Measurements from ENCODE around the gene PAK1IP1. TPM values are rescaled to one million over a fixed set of nuclear protein-coding genes. Genes with fewer than 3 reads are reported as not detected.
"Not testable (repeated sequence)": the region's sequence is repeated elsewhere in the genome, so short reads cannot be mapped to it uniquely, and the experiment has no call there.

The PAK1IP1 gene, protein sequence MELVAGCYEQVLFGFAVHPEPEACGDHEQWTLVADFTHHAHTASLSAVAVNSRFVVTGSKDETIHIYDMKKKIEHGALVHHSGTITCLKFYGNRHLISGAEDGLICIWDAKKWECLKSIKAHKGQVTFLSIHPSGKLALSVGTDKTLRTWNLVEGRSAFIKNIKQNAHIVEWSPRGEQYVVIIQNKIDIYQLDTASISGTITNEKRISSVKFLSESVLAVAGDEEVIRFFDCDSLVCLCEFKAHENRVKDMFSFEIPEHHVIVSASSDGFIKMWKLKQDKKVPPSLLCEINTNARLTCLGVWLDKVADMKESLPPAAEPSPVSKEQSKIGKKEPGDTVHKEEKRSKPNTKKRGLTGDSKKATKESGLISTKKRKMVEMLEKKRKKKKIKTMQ
- total RNA-seq: 12.3 TPM

- ATAC-seq (peak; percentile 100), DNase-seq (ENCODE audit: low spot score) (peak; percentile 94)
- intact Hi-C loops (cut with DNase I): loop anchor here (10.0 kb wide), 1 partner anchor 50 kb away; the partner anchor contains the start of gene TMEM14B
Observed at GRCh38 chr6:10694302-10695085, at the start of gene PAK1IP1, which contains the start of gene C6orf52. PAK1IP1 (plus strand) TSS chr6:10694972; CDS start chr6:10694986, 14 bp downstream. C6orf52 (minus strand) TSS chr6:10694616; CDS start chr6:10687550, 7,066 bp downstream.

DNA sequence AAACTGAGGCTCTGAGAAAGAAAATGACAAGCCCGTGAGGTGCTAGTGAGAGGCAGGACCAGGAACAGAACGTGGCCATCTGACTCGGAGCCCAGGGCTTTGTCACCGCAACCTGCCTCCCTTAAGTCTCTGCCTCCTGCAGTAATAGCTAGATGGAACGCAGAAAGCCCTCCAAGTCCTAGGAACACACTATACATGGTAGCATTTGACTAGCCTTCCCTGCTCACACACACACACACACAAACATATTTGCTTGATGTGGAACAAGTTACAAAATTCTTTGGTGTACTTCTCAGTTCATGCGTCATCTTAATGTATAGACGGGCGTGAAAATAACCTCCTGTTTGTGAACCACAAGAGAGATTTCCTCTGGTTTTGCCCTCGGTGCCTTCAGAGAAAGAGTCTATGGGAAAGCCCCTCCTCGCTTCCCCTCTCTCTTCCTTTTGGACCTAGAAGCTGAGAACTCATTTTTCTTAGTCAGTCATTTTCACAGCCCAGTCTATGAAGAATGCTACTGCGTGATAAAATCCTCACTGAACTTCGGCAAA, 39.2 kb upstream of the PAK1IP1 start:
- intact Hi-C loops (cut with DNase I): loop anchor here (5.0 kb wide), 1 partner anchor 1662 kb away; no protein-coding TSS in a partner anchor
- DNase-seq (ENCODE audit: low spot score) (no peak), ATAC-seq (no peak)

DNA sequence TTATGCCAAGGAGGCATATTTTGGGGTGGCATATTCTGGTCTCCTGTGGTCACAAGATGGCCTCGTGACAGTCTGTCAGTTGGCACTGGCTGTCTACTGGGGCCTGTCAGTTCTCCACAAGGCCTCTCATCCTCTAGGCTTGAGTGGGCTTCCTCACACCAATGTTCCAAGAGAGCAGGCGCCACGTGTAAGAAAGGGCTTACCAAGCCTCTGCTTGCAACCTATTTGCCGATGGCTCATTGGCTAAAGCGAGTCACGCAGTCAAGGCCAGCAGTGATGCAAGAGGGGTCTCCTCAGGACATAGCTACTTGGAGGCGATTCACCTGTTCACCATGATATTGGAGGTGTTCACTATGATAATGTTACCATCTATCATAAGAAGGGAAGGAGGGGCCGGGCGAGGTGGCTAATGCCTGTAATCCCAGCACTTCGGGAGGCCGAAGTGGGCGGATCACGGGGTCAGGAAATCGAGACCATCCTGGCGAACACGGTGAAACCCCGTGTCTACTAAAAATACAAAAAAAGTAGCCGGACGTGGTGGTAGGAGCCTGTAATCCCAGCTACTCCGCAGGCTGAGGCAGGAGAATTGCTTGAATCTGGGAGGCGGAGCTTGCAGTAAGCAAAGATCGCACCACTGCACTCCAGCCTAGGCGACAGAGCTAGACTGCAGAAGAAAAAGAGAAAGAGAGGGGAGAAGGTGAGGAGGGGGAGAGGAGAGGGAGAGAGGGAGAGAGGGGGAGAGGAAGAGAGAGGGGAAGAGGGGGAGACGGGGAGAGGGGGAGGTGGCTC, 35.7 kb upstream of the PAK1IP1 start:
- ATAC-seq (no peak), DNase-seq (ENCODE audit: low spot score) (no peak)
- intact Hi-C loops (cut with DNase I): loop anchor here (5.0 kb wide), 1 partner anchor 1658 kb away; no protein-coding TSS in a partner anchor

DNA sequence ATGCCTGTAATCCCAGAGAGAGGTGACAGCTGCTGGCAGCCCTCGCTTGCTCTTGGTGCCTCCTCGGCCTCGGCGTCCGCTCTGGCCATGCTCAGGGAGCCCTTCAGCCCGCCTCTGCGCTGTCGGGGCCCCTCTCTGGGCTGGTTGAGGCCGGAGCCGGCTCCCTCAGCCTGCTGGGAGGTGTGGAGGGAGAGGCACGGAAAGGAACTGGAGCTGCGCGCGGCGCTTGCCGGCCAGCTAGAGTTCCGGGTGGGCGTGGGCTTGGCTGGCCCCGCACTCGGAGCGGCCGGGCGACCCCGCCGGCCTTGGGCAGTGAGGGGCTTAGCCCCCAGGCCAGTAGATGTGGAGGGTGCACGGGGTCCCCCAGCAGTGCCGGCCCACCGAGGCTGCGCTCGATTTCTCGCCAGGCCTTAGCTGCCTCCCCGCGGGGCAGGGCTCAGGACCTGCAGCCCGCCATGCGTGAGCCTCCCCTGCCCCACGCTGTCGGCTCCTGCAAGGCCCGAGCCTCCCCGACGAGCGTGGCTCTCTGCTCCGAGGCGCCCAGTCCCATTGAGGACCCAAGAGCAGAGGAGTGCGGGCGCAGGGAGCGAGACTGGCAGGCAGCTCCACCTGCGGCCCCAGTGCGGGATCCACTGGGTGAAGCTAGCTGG, 34.9 kb upstream of the PAK1IP1 start:
- no peak for DNase-seq (ENCODE audit: low spot score)
- ATAC-seq: no peak
- intact Hi-C loops (cut with DNase I): loop anchor here (5.0 kb wide), 1 partner anchor 1657 kb away; no protein-coding TSS in a partner anchor

- DNase-seq (ENCODE audit: low spot score); ATAC-seq; intact Hi-C loops (cut with DNase I): not testable (repeated sequence)
Observed at GRCh38 chr6:10660431-10661191, 34.2 kb upstream of the PAK1IP1 start.

GRCh38 chr6:10662207-10662606, 32.6 kb upstream of the PAK1IP1 start:
- DNase-seq (ENCODE audit: low spot score): no peak
- no peak for ATAC-seq
- intact Hi-C loops (cut with DNase I): no loop called here

DNA sequence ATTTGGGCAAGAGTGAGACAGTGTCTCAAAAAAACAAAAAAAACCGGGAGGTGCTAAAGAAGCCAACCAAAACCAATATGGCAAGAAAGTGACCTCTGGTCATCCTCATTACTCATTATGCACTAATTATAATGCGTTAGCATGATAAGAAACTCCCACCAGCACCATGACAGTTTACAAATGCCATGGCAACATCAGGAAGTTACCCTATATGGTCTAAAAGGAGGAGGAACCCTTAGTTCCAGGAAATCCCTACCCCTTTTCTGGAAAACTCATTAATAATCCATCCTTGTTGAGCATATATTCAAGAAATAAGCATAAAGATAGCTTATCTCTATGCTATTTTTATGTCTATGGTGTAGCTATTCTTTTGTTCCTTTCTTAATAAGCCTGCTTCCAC, 32.0 kb upstream of the PAK1IP1 start:
- ATAC-seq (no peak), DNase-seq (ENCODE audit: low spot score) (no peak)
- intact Hi-C loops (cut with DNase I): no loop called here

DNA sequence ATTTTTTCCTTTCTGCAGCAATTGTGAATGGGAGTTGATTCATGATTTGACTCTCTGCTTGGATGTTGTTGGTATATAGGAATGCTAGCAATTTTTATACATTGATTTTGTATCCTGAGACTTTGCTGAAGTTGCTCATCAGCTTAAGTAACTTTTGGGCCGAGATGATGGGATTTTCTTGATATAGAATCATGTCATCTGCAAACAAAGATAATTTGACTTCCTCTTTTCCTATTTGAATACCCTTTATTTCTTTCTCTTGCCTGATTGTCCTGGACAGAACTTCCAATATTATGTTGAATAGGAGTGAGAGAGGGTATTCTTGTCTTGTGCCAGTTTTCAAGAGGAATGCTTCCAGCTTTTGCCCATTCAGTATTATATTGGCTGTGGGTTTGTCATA, 29.2 kb upstream of the PAK1IP1 start:
- DNase-seq (ENCODE audit: low spot score); ATAC-seq; intact Hi-C loops (cut with DNase I): not testable (repeated sequence)

- ATAC-seq: no peak
- DNase-seq (ENCODE audit: low spot score): no peak
- intact Hi-C loops (cut with DNase I): no loop called here
Observed at GRCh38 chr6:10668126-10668917, 26.4 kb upstream of the PAK1IP1 start.

GRCh38 chr6:10676403-10676802, 18.4 kb upstream of the PAK1IP1 start:
- no peak for DNase-seq (ENCODE audit: low spot score)
- intact Hi-C loops (cut with DNase I): no loop called here
- ATAC-seq: no peak

DNA sequence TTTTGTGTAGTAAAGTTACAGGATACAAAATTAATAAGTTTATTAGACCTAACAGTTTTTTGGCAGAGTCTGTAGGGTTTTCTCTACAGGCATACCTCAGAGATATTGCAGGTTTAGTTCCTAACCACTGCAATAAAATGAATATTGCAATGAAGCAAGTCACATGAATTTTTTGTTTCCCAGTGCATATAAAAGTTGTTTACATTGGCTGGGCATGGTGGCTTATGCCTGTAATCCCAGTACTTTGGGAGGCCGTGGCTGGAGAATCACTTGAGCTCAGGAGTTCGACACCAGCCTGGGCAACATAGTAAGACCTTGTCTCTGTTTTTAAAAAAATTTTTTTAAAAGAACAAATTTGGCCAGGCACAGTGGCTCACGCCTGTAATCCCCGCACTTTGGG, 16.3 kb upstream of the PAK1IP1 start:
- ATAC-seq (no peak), DNase-seq (ENCODE audit: low spot score) (no peak)
- intact Hi-C loops (cut with DNase I): no loop called here

GRCh38 chr6:10681795-10682194, 13.0 kb upstream of the PAK1IP1 start:
- no peak for ATAC-seq
- no peak for DNase-seq (ENCODE audit: low spot score)
- intact Hi-C loops (cut with DNase I): no loop called here

GRCh38 chr6:10682355-10682988, 12.3 kb upstream of the PAK1IP1 start:
- no peak for ATAC-seq
- intact Hi-C loops (cut with DNase I): no loop called here
- DNase-seq (ENCODE audit: low spot score): no peak

DNA sequence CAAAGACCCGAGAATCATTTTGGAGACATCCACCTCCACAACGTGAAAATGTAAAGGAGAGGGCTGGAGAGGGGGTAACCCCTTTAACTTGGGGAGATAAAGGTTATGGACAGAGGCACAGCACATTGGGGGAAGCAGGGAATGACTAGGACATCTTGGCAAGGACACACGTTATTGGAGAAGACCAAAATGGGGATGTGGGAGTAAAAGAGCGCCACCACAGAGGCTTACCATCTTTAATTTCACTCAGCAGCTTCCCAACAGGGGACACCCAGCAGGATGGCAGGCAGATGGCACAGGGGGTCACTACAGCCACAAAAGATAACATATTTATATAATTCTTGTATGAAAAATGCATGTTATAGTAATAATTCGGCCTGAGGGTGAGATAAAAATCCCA, 10.2 kb upstream of the PAK1IP1 start:
- DNase-seq (ENCODE audit: low spot score): no peak
- intact Hi-C loops (cut with DNase I): no loop called here
- ATAC-seq: no peak

DNA sequence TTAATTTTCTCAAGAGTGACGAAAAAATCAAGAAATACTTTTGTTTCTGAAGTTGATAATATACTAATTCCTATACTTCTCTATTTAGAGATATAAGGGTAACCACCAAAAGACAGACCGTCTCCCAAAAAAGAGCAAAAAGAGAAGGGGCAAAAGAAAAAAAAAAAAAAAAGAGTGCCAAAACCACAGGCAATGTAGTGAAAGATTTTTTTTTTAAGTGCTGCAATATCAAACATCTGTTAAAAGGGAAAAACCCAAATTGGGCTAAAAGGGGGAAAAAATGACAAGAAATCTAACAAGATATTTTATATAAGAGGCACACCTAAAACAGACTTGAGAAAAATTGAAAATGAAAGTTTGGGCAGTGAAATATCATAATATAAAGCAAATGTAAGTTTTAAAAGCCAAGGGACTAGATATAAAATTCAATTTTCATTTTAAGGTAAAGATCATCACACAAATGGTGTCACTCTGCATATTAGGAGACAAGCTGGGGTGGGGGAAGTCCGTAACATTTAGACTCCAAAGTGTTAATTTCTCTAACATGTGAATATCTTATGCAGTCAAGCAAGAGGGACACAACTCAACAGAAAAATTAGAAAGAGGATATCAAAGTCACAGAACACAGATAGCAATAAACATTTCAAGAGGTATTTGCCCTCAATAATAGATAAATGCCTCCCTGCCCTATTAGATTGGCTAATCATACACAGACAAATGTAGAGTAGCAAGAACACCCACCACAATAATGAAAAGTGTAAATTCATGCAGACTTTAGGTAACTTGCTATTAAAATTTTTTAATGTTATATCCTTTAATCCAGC, 9.5 kb upstream of the PAK1IP1 start:
- no peak for ATAC-seq
- no peak for DNase-seq (ENCODE audit: low spot score)
- intact Hi-C loops (cut with DNase I): no loop called here

DNA sequence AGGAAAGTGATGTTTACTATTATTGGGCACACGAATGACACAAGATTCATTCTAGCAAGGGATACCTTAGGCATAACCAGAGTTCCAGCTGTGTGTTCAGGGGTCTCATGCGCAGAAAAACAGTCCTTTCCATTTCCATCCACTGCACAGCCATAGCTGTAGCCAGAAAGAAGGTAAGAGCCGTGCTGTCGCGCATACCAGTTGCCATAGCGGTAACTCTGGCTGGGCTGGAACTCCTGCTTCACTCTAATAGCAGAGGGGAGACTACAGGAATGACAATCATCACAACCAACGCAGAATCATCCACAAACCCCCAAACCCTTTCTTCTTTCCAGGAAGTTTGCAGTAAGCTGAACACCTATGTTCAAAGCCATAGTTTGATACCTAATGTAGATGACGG, 7.9 kb upstream of the PAK1IP1 start:
- ATAC-seq: no peak
- no peak for DNase-seq (ENCODE audit: low spot score)
- intact Hi-C loops (cut with DNase I): no loop called here
